HepG2 (cell line): ENCODE measurements around the gene RCOR3. TPM values are rescaled to one million over a fixed set of nuclear protein-coding genes. Genes with fewer than 3 reads are reported as not detected.
A peak's percentile ranks its signal among the peaks of the same experiment; 100 is the strongest.

Experiments used
- BCL3 ChIP-seq: sonication (generic); formaldehyde crosslinking; IDR thresholded peaks from 2 replicates; pipeline ENCODE4 v1.5.1; 2020; ENCODE audit warnings: mild to moderate bottlenecking, missing genetic modification reagents, moderate library complexity
- DRAP1 ChIP-seq: IDR thresholded peaks from 2 replicates; pipeline ENCODE4 v1.6.1; 2016; ENCODE audit warnings: missing genetic modification reagents, missing compliant biosample characterization
- GPBP1L1 ChIP-seq: sonication (generic); formaldehyde crosslinking; IDR thresholded peaks from 2 replicates; pipeline ENCODE4 v1.5.0; 2020; ENCODE audit warnings: mild to moderate bottlenecking, missing genetic modification reagents
- HNF1B ChIP-seq: sonication (generic); formaldehyde crosslinking; IDR thresholded peaks from 2 replicates; pipeline ENCODE4 v1.5.1; 2020; ENCODE audit warnings: mild to moderate bottlenecking, moderate library complexity, missing genetic modification reagents
- HNF4A ChIP-seq: sonication (generic); formaldehyde crosslinking; IDR thresholded peaks from 2 replicates; pipeline ENCODE4 v1.4.0; 2020; ENCODE audit warnings: missing genetic modification reagents
- KLF16 ChIP-seq, 2 experiments: sonication (generic) in 1 of 2; formaldehyde crosslinking in 1 of 2; IDR thresholded peaks; 2 replicates each; pipeline versions ENCODE4 v1.6.1 to v1.8.0; 2016 to 2023; ENCODE audit warnings: missing genetic modification reagents in 2 of 2, missing compliant biosample characterization in 1 of 2
- KLF9 ChIP-seq: IDR thresholded peaks from 2 replicates; pipeline ENCODE4 v1.6.1; 2016; ENCODE audit warnings: low read depth
- MYPOP ChIP-seq: sonication (generic); formaldehyde crosslinking; IDR thresholded peaks from 2 replicates; pipeline ENCODE4 v1.8.1; 2023; ENCODE audit warnings: mild to moderate bottlenecking, moderate library complexity, missing genetic modification reagents
- SALL1 ChIP-seq: sonication (generic); formaldehyde crosslinking; IDR thresholded peaks from 2 replicates; pipeline ENCODE4 v1.8.0; 2022; ENCODE audit warnings: mild to moderate bottlenecking, missing genetic modification reagents
- SKI ChIP-seq: fragments of 450-650 bp; IDR thresholded peaks from one replicate; pipeline ENCODE4 v1.6.1; 2018; ENCODE audit warnings: mild to moderate bottlenecking; ENCODE audit not compliant: partially characterized antibody
- STAT6 ChIP-seq: sonication (generic); formaldehyde crosslinking; IDR thresholded peaks from 2 replicates; pipeline ENCODE4 v1.4.0; 2020; ENCODE audit warnings: missing genetic modification reagents, mild to moderate bottlenecking, borderline replicate concordance
- TEAD2 ChIP-seq: sonication (generic); formaldehyde crosslinking; IDR thresholded peaks from 2 replicates; pipeline ENCODE4 v1.9.0; 2021; ENCODE audit warnings: missing genetic modification reagents
- ZBTB42 ChIP-seq: sonication (generic); formaldehyde crosslinking; IDR thresholded peaks from 2 replicates; pipeline ENCODE4 v1.5.0; 2020; ENCODE audit warnings: mild to moderate bottlenecking, missing genetic modification reagents
- ZFY ChIP-seq: sonication (generic); formaldehyde crosslinking; IDR thresholded peaks from 2 replicates; pipeline ENCODE4 v1.4.0; 2020; ENCODE audit warnings: missing genetic modification reagents
- ZMAT3 ChIP-seq: sonication (generic); formaldehyde crosslinking; conservative IDR thresholded peaks from 2 replicates; pipeline ENCODE4 v1.7.0; 2021; ENCODE audit warnings: missing genetic modification reagents
- ZNF280B ChIP-seq: sonication (generic); formaldehyde crosslinking; IDR thresholded peaks from 2 replicates; pipeline ENCODE4 v1.5.0; 2020; ENCODE audit warnings: missing genetic modification reagents, mild to moderate bottlenecking, borderline replicate concordance
- ZNF629 ChIP-seq: sonication (generic); formaldehyde crosslinking; conservative IDR thresholded peaks from 2 replicates; pipeline ENCODE4 v1.5.0; 2020; ENCODE audit warnings: missing genetic modification reagents
- polyA plus RNA-seq, 8 experiments: library from polyadenylated mRNA; depleted of rRNA in 3 of 8; stranded (reverse) in 7 of 8; unstranded in 1 of 8; fragments of >200 nt; fragmentation: Illumina TruSeq in 4 of 8; extraction: Trizol in 4 of 8; gene quantifications; 2 replicates each; pipeline versions ENCODE4 v1.2.1 to v1.2.3, GENCODE V29; 2011 to 2016; ENCODE audit warnings: low read depth in 4 of 8, missing spikeins in 1 of 8, mixed read lengths in 1 of 8; ENCODE audit not compliant: insufficient read depth in 1 of 8
- total RNA-seq, 5 experiments: library from RNA; depleted of rRNA; stranded (reverse); fragments of >200 nt; fragmentation: Illumina TruSeq; extraction: Trizol; gene quantifications; 2 replicates each; pipeline ENCODE4 v1.2.3, GENCODE V29; 2016; ENCODE audit warnings: low read depth in 1 of 5

The RCOR3 gene
- total and polyA plus RNA-seq, 2 of the 13 experiments (the other 11 are each of a cell fraction or from before 2014, with no cell fraction given) = 16.8 to 31.6 TPM

- no peak for TF ChIP-seq GPBP1L1 (CRISPR knock-in tag)
- TF ChIP-seq MYPOP (CRISPR knock-in tag) = peak; percentile 50; the same call in 1 of the 2 replicates
- TF ChIP-seq STAT6 = no peak
- peak; percentile 69 for TF ChIP-seq HNF4A
- TF ChIP-seq SKI = no peak
- 0 out of 2 replicates have a peak, but pooled peaks have one; percentile 36 for TF ChIP-seq BCL3
- 0 out of 2 replicates have a peak, but pooled peaks have one; percentile 4 for TF ChIP-seq ZNF629 (CRISPR knock-in tag)
- peak; percentile 55; the same call in 1 of the 2 replicates for TF ChIP-seq TEAD2
- peak; percentile 55; the same call in 1 of the 2 replicates for TF ChIP-seq ZNF280B (CRISPR knock-in tag)
- no peak for TF ChIP-seq ZMAT3 (CRISPR knock-in tag)
- peak; percentile 62; the same call in 1 of the 2 replicates for TF ChIP-seq ZFY (CRISPR knock-in tag)
- TF ChIP-seq DRAP1 (CRISPR knock-in tag) = peak; percentile 90
- TF ChIP-seq HNF1B = 0 out of 2 replicates have a peak, but pooled peaks have one; percentile 22
- TF ChIP-seq SALL1 = peak; percentile 51; the same call in 1 of the 2 replicates
- peak; percentile 41; the same call in 1 of the 2 replicates for TF ChIP-seq ZBTB42
- TF ChIP-seq KLF9 (CRISPR knock-in tag) = no peak
- TF ChIP-seq KLF16 (CRISPR knock-in tag; IDR thresholded peaks at IDR 0.05) = peak in 1 of 2 experiments; percentile 41; a peak in 1 of 4 replicates
These were observed 1.3 kb downstream of the RCOR3 start (continued) for GRCh38 chr1:211260141-211261107.
